Measurements from ENCODE around the gene TECPR2.

- TF ChIP-seq CTCF (IDR thresholded peaks at IDR 0.05) = no peak
- no peak for TF ChIP-seq POLR2A (IDR thresholded peaks at IDR 0.05)
Observed at GRCh38 chr14:102415671-102416070, 52.9 kb downstream of the TECPR2 start.
